K562 (cell line): ENCODE results near the gene YKT6. TPM values are rescaled to one million over a fixed set of nuclear protein-coding genes. Genes with fewer than 3 reads are reported as not detected.

Source experiments
- CREM ChIP-seq: IDR thresholded peaks from 2 replicates; pipeline ENCODE4 v1.6.1; 2014; ENCODE audit warnings: antibody characterized with exemption, low read depth
- DPF2 ChIP-seq: fragments of 450-650 bp; IDR thresholded peaks from 2 replicates; pipeline ENCODE4 v1.6.1; 2016
- MLLT1 ChIP-seq, 2 experiments: fragments of 450-650 bp; IDR thresholded peaks; 2 replicates each; pipeline ENCODE4 v1.6.1; 2016
- PRDM10 ChIP-seq: fragments of 450-650 bp; IDR thresholded peaks from 2 replicates; pipeline ENCODE4 v1.6.1; 2018; ENCODE audit not compliant: partially characterized antibody
- RFX5 ChIP-seq: IDR thresholded peaks from 2 replicates; pipeline ENCODE4 v1.6.1; 2011; ENCODE audit warnings: low read depth, mild to moderate bottlenecking, improper control_type of control experiment, low read length
- ZKSCAN8 ChIP-seq: fragments of 200-800 bp; sonication (Bioruptor generic); IDR thresholded peaks from 2 replicates; pipeline ENCODE4 v1.6.1; 2016; ENCODE audit warnings: missing genetic modification characterization, missing compliant biosample characterization
- ZNF551 ChIP-seq: fragments of 250-450 bp; sonication (Bioruptor Pico); IDR thresholded peaks from 2 replicates; pipeline ENCODE4 v1.5.0; 2021; ENCODE audit warnings: mild to moderate bottlenecking, moderate library complexity
- ZNF75A ChIP-seq: fragments of 450-650 bp; formaldehyde crosslinking; IDR thresholded peaks from 2 replicates; pipeline ENCODE4 v1.4.0; 2020; ENCODE audit warnings: mild to moderate bottlenecking
- polyA plus RNA-seq, 8 experiments: library from polyadenylated mRNA; depleted of rRNA in 4 of 8; stranded (reverse) in 5 of 8; unstranded in 3 of 8; fragments of >200 nt; fragmentation: Nextera tagmentation in 2 of 8; fragmentation: Illumina TruSeq in 1 of 8; extraction: Ambion mirVana in 2 of 8; extraction: Trizol in 1 of 8; gene quantifications; 2 replicates each; pipeline versions ENCODE4 v1.2.1 to v1.2.3, GENCODE V29; 2011 to 2014; ENCODE audit warnings: inconsistent platforms in 1 of 8, missing spikeins in 1 of 8
- total RNA-seq, 7 experiments: library from RNA; depleted of rRNA in 6 of 7; stranded (reverse); fragments of >200 nt in 6 of 7; fragmentation: Illumina TruSeq in 2 of 7; extraction: Trizol in 2 of 7; gene quantifications; 2 replicates each; pipeline versions ENCODE4 v1.2.1 to v1.2.3, GENCODE V29; 2011 to 2021; ENCODE audit warnings: low replicate concordance in 1 of 7
- TF ChIP-seq, protein P1 (sequence below): fragments of 450-650 bp; formaldehyde crosslinking; IDR thresholded peaks from 2 replicates; pipeline ENCODE4 v1.4.0; 2022; ENCODE audit warnings: missing genetic modification characterization

The YKT6 gene
- total and polyA plus RNA-seq, 9 of the 15 experiments (the other 6 are each of a cell fraction or from before 2014, with no cell fraction given): 1.6 to 90.6 (median 75.1) TPM

DNA sequence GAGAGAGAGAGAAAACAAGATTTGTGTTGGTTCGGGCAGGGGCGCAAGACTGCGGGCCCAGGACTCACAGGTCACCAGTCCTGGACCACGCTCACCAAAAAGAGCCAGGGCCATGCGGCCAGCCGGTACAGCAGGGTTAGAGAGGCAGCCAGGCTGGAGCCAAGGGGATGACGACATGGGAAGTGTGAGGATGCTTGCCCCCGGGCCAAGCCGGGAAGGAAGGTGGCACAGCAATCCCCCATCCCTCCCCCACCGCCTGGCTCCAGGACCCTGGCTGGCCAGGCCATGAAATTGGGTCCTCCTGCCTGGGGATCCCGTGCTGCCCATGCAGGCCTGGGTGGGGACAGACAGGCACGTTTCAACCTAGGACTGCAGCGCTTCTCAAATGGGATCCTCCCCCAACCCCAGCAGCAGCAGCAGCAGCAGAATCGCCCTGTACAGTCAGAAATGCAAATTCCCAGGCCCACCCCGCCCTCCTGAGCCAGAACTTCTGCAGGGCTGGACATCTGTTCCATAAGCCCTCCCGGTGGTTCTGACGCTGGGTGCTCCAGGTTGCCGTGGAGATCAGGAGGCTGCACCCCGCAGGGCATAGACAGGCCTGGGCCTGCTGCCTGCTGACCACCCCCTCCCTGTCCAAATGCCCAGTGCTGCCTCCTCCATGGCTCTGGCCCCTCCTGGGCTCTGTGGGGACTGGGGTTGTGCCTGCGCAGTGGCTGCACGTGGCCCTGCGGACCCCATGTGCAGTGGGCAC, 35.0 kb downstream of the YKT6 start (continued):
- TF ChIP-seq PRDM10: no peak
- TF ChIP-seq MLLT1 (IDR thresholded peaks at IDR 0.05): no peak
- no peak for TF ChIP-seq ZNF75A
- no peak for TF ChIP-seq DPF2
- TF ChIP-seq ZNF551 (CRISPR knock-in tag): no peak
- TF ChIP-seq, protein P1, sequence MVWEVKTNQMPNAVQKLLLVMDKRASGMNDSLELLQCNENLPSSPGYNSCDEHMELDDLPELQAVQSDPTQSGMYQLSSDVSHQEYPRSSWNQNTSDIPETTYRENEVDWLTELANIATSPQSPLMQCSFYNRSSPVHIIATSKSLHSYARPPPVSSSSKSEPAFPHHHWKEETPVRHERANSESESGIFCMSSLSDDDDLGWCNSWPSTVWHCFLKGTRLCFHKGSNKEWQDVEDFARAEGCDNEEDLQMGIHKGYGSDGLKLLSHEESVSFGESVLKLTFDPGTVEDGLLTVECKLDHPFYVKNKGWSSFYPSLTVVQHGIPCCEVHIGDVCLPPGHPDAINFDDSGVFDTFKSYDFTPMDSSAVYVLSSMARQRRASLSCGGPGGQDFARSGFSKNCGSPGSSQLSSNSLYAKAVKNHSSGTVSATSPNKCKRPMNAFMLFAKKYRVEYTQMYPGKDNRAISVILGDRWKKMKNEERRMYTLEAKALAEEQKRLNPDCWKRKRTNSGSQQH: no peak
- no peak for TF ChIP-seq RFX5
- no peak for TF ChIP-seq ZKSCAN8 (CRISPR knock-in tag)
- no peak for TF ChIP-seq CREM
- TF ChIP-seq, all 486 proteins: peak for 0
